HG03135 (cell line): ENCODE measurements around the gene PCDH9.

Source experiments
- ATAC-seq: cut with Tn5 transposase; IDR thresholded peaks from one replicate; pipeline ENCODE4 v1.9.1; 2021; ENCODE audit warnings: mild to moderate bottlenecking, moderate library complexity; ENCODE audit not compliant: unreplicated experiment

The PCDH9 gene

DNA sequence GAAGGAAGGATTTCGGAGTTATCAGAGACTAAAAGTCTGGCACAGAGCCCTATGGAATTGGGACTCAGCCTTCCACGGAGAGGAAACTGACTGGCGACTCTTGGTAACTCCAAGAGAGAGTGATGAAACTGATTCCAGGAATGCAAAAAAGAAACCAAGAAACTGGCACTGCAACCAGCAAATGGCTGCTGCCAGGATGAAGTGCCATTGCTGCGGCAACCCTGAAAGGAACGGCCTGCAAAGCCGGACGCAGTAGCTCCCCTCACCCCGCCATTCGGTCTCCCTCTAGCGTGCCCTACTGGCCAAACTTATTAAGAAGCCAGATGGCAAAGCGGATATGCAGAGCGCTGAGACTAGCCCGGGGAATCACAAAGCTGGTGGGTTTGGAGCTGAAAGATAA is 236.0 kb downstream of the PCDH9 start:
- ATAC-seq: peak; percentile 78

DNA sequence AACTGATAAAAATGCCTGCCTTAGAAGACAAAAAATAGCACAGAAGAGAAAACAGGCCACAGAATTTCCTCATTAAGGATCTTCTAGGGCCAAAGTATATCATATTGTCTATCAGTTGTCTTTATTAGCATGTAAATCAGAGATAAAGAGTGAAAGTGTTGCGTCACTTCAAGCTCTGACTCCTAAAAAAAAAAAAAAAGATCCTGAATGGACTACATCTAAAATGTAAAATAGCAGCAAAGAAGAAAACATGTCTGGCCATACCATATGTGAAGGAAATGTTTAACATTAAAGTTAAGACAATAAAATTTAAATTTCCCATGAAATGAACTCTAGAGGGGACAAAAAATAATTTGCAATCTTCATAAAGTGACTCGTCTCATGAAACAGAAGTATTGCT is 237.4 kb downstream of the PCDH9 start:
- ATAC-seq: no peak

DNA sequence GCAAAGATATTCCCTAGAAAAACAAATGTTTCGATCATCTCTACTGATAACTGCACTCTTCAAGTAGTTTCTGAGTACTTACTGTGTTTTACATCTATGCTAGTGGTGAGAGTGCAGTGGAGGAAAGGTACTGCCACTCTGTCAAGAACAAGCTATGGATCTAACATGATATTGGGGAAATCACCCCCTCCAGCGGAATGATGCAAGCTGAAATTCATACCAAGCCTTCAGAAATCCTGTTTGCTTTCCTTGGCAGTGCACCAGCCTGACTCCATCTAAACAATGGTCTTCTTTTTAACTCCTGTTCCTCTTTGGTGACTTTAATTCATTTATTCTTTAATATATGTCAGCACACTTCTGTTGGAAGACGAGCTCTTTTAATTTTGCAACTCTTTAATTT is 238.0 kb downstream of the PCDH9 start:
- no peak for ATAC-seq

DNA sequence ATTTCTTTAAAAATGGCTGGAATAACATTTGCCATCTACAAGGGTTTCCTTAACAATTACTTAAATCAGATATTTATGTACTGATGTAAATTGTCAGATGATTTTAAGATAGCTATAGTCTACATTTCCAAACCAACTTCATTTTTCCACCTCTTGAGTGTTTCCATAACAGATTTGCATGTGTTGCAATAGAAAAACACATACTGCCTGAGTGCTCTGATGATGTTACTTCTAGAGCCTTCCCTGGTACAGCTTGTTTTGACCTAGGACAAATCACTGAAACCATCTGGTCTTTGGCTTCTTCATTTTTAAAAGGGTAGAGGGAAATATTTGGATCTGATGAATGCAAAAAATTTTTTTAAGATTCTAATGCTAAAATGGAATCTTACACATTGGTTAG is 245.9 kb downstream of the PCDH9 start:
- ATAC-seq: no peak

DNA sequence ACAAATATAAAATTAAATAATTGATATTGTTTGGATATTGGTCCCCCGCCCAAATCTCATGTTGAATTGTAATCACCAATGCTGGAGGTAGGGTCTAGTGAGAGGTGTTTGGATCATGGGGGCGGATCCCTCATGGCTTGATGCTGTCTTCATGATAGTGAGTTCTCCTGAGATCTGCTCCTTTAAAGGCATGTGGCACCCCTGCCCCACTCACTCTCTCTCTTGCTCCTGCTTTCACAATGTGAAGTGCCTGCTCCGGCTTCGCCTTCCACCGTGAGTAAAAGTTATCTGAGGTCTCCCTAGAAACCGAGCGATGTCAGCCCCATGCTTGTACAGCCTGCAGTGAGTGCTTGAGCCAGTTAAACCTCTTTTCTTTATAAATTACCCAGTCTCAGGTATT is 248.2 kb downstream of the PCDH9 start:
- ATAC-seq: no peak

DNA sequence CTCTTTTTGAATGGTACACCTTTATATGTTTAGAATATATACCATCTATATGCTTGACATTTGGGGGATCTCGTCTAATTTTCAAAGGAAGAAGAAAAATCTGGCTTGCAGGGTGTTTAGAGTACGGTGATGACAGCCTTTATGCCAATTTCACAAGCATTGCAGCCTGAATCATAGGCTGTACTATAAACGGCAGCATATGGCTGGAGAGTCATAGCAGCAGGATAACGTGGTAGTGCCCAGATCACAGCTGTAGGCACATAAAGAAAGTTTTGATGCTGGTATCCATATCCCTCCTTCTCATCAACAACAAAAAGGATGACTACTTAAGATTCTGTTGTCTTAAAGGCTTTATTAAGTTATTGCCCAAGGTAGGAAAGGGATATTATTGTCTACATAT is 253.0 kb downstream of the PCDH9 start:
- no peak for ATAC-seq

DNA sequence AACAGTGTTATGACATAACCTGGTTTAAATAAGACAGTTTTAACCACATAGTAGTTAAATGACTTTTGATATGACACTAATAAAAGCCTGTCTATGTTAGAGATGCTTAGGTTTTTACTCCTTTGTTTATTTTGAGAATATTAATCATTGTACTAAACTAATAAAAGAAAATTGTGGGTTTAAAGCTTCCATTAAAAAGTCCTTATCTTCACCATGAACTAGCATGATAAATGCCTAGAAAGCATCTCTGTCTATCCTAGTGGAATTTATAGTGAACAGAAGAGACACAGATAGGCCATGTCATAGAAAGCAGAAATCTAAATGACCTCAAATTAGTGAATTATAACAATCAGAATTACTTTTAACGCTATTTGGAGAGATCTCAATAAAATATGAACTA is 255.2 kb downstream of the PCDH9 start:
- ATAC-seq: no peak

DNA sequence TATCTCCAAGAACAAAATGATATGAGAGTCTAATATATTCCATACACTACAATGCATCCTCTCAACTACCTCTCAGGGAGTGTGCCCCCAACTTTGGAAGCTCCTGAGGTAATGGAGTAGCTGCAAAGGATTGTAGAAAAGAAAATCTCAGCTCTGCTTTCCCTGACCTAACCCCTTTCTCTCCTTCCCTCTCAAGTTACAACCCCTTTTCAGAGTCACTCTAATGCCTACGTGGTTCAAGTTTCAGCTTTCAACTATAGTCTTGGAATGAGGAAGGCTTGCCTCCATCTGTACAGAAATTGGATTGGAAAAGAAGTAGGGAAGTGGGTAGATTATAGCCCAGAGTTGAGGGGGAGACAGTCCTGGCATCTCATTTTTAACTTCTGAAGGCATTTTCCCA is 256.0 kb downstream of the PCDH9 start:
- ATAC-seq: no peak

DNA sequence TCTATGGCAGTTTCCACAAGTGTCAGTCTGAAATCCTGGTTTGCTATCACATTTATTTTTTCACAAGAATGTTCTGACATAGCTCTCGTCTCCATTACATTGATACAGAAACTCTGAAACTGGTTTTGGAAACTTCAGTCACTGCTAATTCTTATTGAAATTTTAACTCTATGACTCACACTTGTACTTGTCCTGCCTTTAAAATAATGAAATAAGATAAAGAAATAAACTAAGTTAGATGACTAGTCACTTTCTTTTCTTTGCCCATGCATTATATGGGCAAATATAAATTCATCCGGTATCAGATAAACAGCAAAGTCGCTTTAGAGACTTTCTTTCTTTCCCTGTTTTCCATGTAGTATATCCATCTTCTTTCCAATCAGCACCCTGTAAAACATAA is 257.5 kb downstream of the PCDH9 start:
- no peak for ATAC-seq

DNA sequence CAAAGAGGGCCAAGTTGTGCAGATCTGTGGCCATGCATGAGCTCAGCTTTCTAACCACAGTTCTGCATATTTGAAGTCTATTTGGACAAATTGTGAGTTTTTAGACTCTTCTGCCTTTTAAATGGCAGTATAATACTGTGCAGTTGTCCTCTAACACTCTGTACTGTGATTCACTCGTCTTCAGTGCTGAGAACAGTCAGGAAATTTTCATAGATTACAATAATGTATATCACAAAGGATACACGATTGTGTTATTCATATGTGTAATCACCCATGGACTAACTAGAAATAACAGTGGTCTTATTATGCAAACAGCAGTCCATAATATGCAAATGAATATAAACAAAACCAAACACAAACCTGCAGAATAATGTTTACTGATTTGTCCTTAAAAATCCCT is 259.1 kb downstream of the PCDH9 start:
- no peak for ATAC-seq

DNA sequence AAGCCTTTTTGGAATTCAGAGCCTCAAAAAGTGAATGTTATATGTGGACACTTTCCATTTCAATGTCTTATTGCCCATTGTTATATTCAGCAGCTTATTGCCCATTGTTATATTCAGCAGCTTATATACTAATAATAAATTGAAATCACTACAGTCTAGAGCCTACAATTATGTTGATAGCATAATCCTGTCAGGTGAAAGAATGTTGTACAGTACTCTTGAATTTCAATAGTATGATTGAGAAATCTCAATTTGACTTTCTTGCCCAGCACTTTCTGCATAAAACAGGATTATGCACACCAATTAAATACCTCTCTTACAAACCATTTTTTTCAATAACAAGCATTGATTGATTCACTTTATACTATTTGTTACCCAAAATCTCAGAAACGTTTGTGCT is 260.8 kb downstream of the PCDH9 start:
- ATAC-seq: no peak

DNA sequence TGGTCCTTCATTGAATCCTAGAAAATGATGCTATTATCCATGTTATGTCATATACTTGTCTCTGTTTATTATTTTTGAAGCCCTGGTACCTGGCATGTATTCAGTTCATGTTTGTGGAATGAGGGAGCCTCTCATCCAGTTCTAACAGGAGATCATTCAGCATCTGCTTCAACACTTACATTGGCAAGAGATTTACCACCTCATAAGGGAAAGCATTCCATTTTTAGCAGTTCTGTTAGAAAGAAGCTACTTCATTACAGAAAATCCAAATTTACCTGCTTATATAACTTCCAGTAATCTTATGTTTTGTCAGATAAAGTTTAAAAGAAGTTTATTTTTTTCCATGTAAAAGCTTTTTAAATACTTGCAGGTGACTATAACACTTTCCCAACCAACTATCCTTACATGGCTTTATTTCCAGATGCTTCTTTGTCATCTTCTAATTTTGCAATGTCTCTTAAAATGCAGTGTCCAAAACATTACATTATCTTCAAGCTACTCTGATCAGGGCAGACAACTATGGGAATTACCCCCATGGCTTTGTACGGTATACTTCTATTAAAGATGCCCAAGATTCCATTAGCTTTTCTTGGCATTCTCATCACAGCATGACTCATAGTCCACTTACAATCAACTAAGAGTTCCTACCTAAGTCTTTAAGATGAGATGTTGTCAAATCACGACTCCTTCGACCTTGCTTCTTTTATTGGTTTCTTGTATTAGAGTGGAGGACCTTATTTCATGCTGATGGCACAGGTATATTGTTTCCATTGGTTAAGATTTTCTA is 262.1 kb downstream of the PCDH9 start:
- no peak for ATAC-seq

DNA sequence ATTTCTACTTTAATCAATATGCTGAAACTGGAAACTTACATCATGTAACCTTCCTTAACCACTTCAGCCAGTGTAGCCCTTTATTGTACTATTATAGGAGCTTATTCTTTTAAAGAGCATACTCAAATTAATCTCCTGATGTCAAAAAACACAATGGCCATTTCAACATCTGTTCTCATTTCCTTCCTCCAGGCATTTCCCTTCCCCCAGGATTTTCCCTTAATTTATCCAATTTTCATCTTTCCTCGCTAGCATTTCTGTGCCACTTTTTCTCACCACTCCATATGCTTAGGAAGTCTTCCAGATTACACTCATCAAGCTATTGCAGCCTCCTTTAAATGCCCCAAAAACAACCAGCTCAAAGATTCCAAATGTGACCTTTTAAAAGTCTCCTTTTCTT is 265.0 kb downstream of the PCDH9 start:
- no peak for ATAC-seq

DNA sequence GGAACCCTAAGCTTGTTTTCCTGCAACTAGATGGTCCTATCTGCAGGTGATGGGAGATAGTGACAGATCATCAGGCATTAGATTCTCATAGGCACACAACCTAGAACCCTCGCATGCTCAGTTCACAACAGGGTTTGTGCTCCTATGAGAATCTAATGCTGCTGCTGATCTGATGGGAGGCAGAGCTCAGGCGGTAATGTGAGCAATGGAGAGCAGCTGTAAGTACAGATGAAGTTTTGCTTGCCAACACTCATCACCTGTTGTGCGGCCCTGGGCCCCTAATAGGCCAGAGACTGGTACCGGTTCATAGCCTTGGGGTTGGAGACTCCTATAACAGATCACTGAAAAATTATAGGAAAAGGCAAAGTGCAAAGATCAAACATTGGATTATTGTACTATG is 267.2 kb downstream of the PCDH9 start:
- no peak for ATAC-seq

DNA sequence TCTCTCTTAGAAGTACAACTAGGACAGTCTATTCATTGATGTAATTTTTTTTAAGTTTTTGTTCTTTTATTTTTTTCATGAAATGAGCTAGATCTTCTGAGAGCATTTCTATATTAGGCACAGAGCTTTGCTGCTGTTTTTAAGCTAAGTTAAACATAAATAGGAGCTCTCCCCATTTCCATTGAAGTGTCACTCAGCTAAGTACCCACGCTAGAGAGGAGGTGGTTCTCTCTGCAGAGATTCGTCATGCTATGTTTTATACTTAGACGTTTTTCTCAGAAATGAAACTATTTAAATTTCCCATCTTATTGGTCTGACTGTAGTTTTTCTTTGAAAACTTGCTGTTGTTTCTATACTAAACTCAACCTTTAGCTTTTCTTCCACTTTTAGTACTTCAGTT is 271.5 kb downstream of the PCDH9 start:
- peak; percentile 79 for ATAC-seq

DNA sequence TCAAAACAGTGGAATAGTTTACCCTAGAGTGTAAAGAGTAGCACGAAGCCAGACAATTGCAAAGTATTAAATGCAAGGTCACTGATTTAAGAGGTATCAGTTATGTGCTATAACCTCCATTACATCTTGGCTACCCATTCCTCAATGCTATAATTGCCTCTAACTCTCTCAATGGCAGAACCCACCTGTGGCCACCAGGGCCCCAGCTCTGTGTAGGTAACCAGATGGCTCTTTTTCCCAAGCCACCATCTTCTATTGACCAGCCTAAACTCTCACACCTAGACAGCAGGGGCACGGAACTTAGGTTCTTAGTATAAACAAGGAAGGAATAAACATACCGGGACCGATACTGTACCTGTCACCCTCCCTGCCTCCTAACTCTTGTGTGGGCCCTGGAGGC is 277.6 kb downstream of the PCDH9 start:
- ATAC-seq: no peak

DNA sequence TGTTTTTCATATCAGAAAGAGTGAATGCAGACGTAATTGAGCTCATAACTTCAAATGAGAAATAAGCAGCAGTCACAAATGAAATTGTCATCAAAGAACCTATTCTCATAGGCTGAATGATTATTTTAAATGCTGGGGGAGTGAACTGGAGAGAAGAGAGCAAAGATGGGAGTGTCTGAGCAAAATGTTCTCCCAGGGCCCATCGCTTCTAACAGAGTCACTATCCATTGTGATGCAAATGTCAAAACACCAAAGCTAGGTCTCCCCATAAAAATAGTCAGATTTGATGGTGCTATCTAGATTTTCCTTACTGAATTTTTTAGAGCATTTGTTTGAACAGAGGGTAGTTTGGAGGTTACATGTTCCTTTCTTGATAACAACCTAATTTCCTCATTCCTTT is 278.7 kb downstream of the PCDH9 start:
- no peak for ATAC-seq

DNA sequence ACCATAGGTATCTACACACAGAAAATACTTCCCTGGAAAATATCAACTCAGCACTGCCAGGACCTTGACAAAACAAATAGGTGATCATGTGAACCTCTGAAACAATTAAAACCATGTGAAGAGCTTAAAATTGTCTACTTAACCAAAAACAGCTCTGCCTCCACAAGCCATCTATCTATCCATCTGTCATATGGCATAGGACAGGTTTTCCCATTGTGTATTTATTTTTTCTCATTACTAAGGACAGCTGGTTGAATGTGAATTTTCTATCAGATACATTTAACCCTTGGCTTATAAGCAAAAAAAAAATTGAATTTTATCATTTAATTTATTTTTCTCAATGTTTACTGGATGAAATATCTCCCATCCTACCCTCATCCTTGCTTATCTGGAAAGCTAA is 279.5 kb downstream of the PCDH9 start:
- ATAC-seq: no peak

DNA sequence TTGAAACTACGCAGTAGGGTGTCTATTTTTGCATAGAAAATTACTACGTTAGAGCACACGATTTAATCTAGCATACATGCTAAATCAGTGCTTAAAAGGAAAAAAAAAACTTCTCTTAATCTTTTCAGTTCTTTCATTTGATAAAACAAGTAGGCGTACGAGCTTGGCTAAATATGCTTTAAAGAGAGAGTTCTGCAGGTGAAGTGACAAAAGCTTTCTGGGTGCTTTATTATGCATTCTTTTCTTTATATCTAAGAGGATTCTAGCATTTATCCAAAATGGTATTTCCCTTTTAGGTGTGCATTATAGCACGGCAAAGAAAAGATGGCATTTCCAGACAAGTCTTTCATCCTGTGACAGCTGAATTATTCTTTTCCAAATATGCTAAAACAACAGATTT is 281.2 kb downstream of the PCDH9 start:
- no peak for ATAC-seq

DNA sequence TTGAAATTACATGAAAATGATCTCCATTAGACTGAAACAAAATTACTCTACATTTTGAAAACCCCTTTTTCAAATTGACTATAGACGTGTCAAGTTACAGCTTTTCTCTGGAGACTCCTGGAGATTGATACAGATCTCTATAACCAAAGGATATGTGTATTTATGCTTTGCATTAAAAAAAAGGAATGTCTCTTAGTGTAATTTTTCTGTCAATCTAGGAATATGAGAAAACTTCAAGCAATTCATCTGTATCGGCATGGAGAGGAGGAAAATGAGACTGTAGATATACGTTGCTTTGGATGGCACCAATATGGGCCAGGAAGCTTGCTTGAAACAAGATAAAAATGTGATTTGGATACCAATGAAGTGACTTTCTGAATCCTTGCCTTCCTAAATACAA is 286.6 kb downstream of the PCDH9 start:
- no peak for ATAC-seq

DNA sequence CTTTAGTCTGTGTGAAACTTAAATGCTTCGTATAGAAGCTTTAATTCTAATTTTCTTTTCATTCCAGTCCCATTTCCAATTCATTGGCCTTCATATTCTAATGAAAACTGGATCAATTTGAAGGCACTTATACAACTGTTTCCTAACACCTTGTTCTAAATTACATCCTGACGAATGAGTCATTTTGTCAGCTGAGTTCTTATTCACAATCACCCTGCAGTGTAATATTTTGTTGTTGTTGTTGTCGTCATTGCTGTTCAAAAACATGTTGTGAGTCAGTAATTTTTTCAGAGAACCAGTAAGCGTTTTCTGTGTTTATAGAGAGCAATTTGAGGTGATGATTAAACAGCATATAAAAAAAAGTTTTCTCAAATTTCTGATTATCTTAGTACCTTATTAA is 290.0 kb downstream of the PCDH9 start:
- ATAC-seq: no peak

DNA sequence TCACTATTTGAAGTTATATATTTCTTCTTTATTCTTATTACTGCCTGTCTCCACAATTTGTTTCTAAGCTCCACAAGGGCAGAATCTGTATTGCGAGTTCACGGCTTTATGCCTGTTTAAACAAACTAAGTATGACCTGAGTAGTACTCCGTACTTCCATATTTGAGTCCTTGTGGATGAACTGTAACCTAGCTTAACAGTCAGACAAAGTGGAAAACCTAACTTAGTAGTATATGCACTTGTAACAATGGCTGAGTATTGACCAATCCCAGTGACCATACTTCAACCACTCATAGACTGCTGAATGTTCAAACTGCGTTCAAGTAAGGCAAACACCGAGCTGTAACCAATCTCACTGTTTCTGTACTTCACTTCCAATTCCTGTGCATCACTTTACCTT is 292.7 kb downstream of the PCDH9 start:
- ATAC-seq: no peak

DNA sequence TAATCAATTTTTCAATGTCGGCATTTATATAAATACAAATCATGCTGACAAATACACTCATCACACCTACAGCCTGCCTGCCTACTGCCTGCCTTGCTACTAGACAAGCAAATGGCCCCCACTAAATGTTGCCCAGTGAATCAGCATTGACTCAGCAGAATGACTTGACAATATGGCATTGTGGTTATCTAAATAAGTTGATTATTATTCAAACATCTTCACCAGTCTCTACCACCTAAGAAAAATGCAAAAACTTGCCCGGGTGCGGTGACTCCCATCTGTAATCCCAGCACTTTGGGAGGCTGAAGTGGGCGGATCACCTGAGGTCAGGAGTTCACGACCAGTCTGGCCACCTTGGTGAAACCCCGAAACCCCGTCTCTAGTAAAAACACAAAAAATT is 296.1 kb downstream of the PCDH9 start:
- no peak for ATAC-seq
